Gastroesophageal sphincter (tissue), 3 donors: ENCODE measurements around the gene PIK3R3.

Experiments
- CTCF ChIP-seq, 4 experiments: fragments of 200-600 bp in 2 of 4; fragments of 450-650 bp in 2 of 4; sonication (generic) in 1 of 4; IDR thresholded peaks; one replicate each; pipeline ENCODE4 v1.5.1; 2017 to 2019; ENCODE audit warnings: antibody characterized with exemption in 4 of 4, mild to moderate bottlenecking in 2 of 4, moderate library complexity in 2 of 4
- EP300 ChIP-seq: sonication (generic); formaldehyde crosslinking; IDR thresholded peaks from one replicate; pipeline ENCODE4 v1.6.1; 2017; ENCODE audit warnings: antibody characterized with exemption, mild to moderate bottlenecking
- POLR2A ChIP-seq, 2 donors: fragments of 450-650 bp; IDR thresholded peaks; one replicate each; pipeline ENCODE4 v1.6.1; 2017; ENCODE audit warnings: antibody characterized with exemption in 2 of 2, mild to moderate bottlenecking in 2 of 2, moderate library complexity in 1 of 2
- POLR2AphosphoS5 ChIP-seq: sonication (generic); formaldehyde crosslinking; IDR thresholded peaks from one replicate; pipeline ENCODE4 v1.6.1; 2017; ENCODE audit warnings: antibody characterized with exemption

GRCh38 chr1:46021046-46021996 lies 111.1 kb downstream of the PIK3R3 start:
- TF ChIP-seq CTCF (IDR thresholded peaks at IDR 0.05) = no peak
- TF ChIP-seq POLR2A (IDR thresholded peaks at IDR 0.05) = no peak
- no peak for TF ChIP-seq POLR2AphosphoS5
- no peak for TF ChIP-seq EP300
